Measurements from ENCODE around the gene NECTIN3. TPM values are rescaled to one million over a fixed set of nuclear protein-coding genes. Genes with fewer than 3 reads are reported as not detected.

The NECTIN3 gene
- total and polyA plus RNA-seq, 7 donors, result 2.1 to 7.0 (median 3.3) TPM

- Histone ChIP-seq H3K27ac (no peak overlapping the region), H3K4me1 (no peaks in the 10 kb centered on the region), H3K27me3 (ENCODE audit: insufficient read depth in 3 of 3, low read length in 2 of 3) (no peaks in the 10 kb centered on the region), H3K36me3 (ENCODE audit: insufficient read depth in 1 of 2, low read depth in 1 of 2) (no peaks in the 10 kb centered on the region), H3K4me3 (no peak overlapping the region), H3K9me3 (no peaks in the 10 kb centered on the region)
- DNase-seq (no peak), ATAC-seq (no peak)
- no peak for TF ChIP-seq CTCF (IDR thresholded peaks at IDR 0.05)
- intact Hi-C loops (cut with DNase I), result no loop called here
Measured at GRCh38 chr3:111151438-111151837, 79.8 kb downstream of the NECTIN3 start.

GRCh38 chr3:111152496-111152895 lies 80.9 kb downstream of the NECTIN3 start:
- H3K9me3 ChIP-seq, result no peaks in the 10 kb centered on the region
- no peak overlapping the region for H3K27ac ChIP-seq
- TF ChIP-seq CTCF (IDR thresholded peaks at IDR 0.05), result no peak
- no peaks in the 10 kb centered on the region for H3K36me3 ChIP-seq (ENCODE audit: insufficient read depth in 1 of 2, low read depth in 1 of 2)
- intact Hi-C loops (cut with DNase I), result no loop called here
- no peaks in the 10 kb centered on the region for H3K27me3 ChIP-seq (ENCODE audit: insufficient read depth in 3 of 3, low read length in 2 of 3)
- no peak overlapping the region for H3K4me3 ChIP-seq
- no peaks in the 10 kb centered on the region for H3K4me1 ChIP-seq
- ATAC-seq (no peak), DNase-seq (no peak)
- 35 to 70% (median 40%) methylated on average over 1 of the region's 1 CpG for WGBS, 3 donors

- no peak overlapping the region for H3K27ac ChIP-seq
- WGBS, 3 donors, result 98 to 99% (median 98%) methylated on average over 2 of the region's 2 CpGs
- H3K27me3 ChIP-seq (ENCODE audit: insufficient read depth in 3 of 3, low read length in 2 of 3), result no peaks in the 10 kb centered on the region
- no peaks in the 10 kb centered on the region for H3K9me3 ChIP-seq
- no peak for TF ChIP-seq CTCF (IDR thresholded peaks at IDR 0.05)
- ATAC-seq, result no peak
- H3K36me3 ChIP-seq (ENCODE audit: insufficient read depth in 1 of 2, low read depth in 1 of 2), result no peaks in the 10 kb centered on the region
- intact Hi-C loops (cut with DNase I), result no loop called here
- no peak for DNase-seq
- H3K4me1 ChIP-seq, result no peaks in the 10 kb centered on the region
- no peak overlapping the region for H3K4me3 ChIP-seq
Measured at GRCh38 chr3:111156517-111156916, 84.9 kb downstream of the NECTIN3 start.

- no peaks in the 10 kb centered on the region for H3K9me3 ChIP-seq
- no peak overlapping the region for H3K4me3 ChIP-seq
- no peaks in the 10 kb centered on the region for H3K4me1 ChIP-seq
- intact Hi-C loops (cut with DNase I), result no loop called here
- WGBS, 3 donors, result 89 to 92% (median 90%) methylated on average over 3 of the region's 3 CpGs
- ATAC-seq (no peak), DNase-seq (no peak)
- H3K36me3 ChIP-seq (ENCODE audit: insufficient read depth in 1 of 2, low read depth in 1 of 2), result no peaks in the 10 kb centered on the region
- H3K27ac ChIP-seq, result no peak overlapping the region
- H3K27me3 ChIP-seq (ENCODE audit: insufficient read depth in 3 of 3, low read length in 2 of 3), result no peaks in the 10 kb centered on the region
- TF ChIP-seq CTCF (IDR thresholded peaks at IDR 0.05), result no peak
Measured at GRCh38 chr3:111159391-111159790, 87.8 kb downstream of the NECTIN3 start.

- WGBS, 3 donors, result 90 to 92% (median 92%) methylated on average over 3 of the region's 3 CpGs
- Histone ChIP-seq H3K36me3 (ENCODE audit: insufficient read depth in 1 of 2, low read depth in 1 of 2) (no peaks in the 10 kb centered on the region), H3K4me3 (no peak overlapping the region), H3K27me3 (ENCODE audit: insufficient read depth in 3 of 3, low read length in 2 of 3) (no peaks in the 10 kb centered on the region), H3K27ac (no peak overlapping the region), H3K4me1 (no peaks in the 10 kb centered on the region), H3K9me3 (no peaks in the 10 kb centered on the region)
- no peak for TF ChIP-seq CTCF (IDR thresholded peaks at IDR 0.05)
- DNase-seq (no peak), ATAC-seq (no peak)
- intact Hi-C loops (cut with DNase I), result no loop called here
Measured at GRCh38 chr3:111164621-111165020, 93.0 kb downstream of the NECTIN3 start.

All from psoas muscle (tissue), 8 donors.